Urinary bladder (tissue), 4 donors: Measurements from ENCODE around the gene STAG1. TPM values are rescaled to one million over a fixed set of nuclear protein-coding genes. Genes with fewer than 3 reads are reported as not detected.
"Not testable (repeated sequence)": the region's sequence is repeated elsewhere in the genome, so short reads cannot be mapped to it uniquely, and the experiment has no call there.

Experiments used
- DNase-seq: peaks from one replicate; pipeline ENCODE4 v3.0.0-alpha.2; 2015; ENCODE audit errors: extremely low spot score
- H3K27ac ChIP-seq: one replicate; pipeline ENCODE4 v1.5.1; 2013; ENCODE audit warnings: low read depth, mild to moderate bottlenecking, moderate library complexity
- H3K36me3 ChIP-seq: one replicate; pipeline ENCODE4 v1.6.1; 2013; ENCODE audit warnings: mild to moderate bottlenecking, moderate library complexity; ENCODE audit not compliant: insufficient read depth
- H3K4me1 ChIP-seq: one replicate; pipeline ENCODE4 v1.6.1; 2013; ENCODE audit warnings: mild to moderate bottlenecking, moderate library complexity; ENCODE audit not compliant: insufficient read depth
- H3K4me3 ChIP-seq: one replicate; pipeline ENCODE4 v1.5.1; 2013; ENCODE audit warnings: low read depth, low read length
- WGBS: extraction: QIAGEN DNeasy Blood & Tissue Kit; methylation state at CpG from one replicate; pipeline ENCODE4 v1.1.7; 2013; 5-methylcytosine and 5-hydroxymethylcytosine counted together
- polyA plus RNA-seq: library from polyadenylated mRNA; stranded (reverse); fragments of 200-250 nt; gene quantifications from one replicate; pipeline ENCODE4 v1.2.3, GENCODE V29; 2013
- total RNA-seq: library from RNA; depleted of rRNA; stranded (reverse); fragments of >200 nt; gene quantifications from one replicate; pipeline ENCODE4 v1.2.3, GENCODE V29; 2014
- donor health status: healthy with polysubstance abuse.
- donor health status: healthy.

STAG1 gene
- total and polyA plus RNA-seq, 2 donors, result 19.3 to 130 TPM

GRCh38 chr3:136709775-136710174 lies 42.4 kb downstream of the STAG1 start:
- not testable (repeated sequence) for DNase-seq, H3K36me3 ChIP-seq, H3K4me3 ChIP-seq, H3K4me1 ChIP-seq, H3K27ac ChIP-seq
- 100% methylated on average over 1 of the region's 1 CpG for WGBS

GRCh38 chr3:136708333-136708985 lies 43.7 kb downstream of the STAG1 start:
- Histone ChIP-seq H3K27ac (no peak overlapping the region), H3K36me3 (no peaks in the 10 kb centered on the region), H3K4me3 (no peak overlapping the region), H3K4me1 (no peaks in the 10 kb centered on the region)
- WGBS, result 85% methylated on average over 3 of the region's 3 CpGs
- no peak for DNase-seq

GRCh38 chr3:136703429-136703828 lies 48.7 kb downstream of the STAG1 start:
- Histone ChIP-seq H3K36me3 (no peaks in the 10 kb centered on the region), H3K4me3 (no peak overlapping the region), H3K27ac (no peak overlapping the region), H3K4me1 (no peaks in the 10 kb centered on the region)
- DNase-seq, result no peak
- WGBS, result 68% methylated on average over 4 of the region's 4 CpGs

GRCh38 chr3:136699271-136699828 lies 52.8 kb downstream of the STAG1 start:
- no peak for DNase-seq
- WGBS, result 72% methylated on average over 5 of the region's 5 CpGs
- H3K4me1 ChIP-seq, result no peaks in the 10 kb centered on the region
- H3K36me3 ChIP-seq, result no peaks in the 10 kb centered on the region
- no peak overlapping the region for H3K27ac ChIP-seq
- H3K4me3 ChIP-seq, result no peak overlapping the region

GRCh38 chr3:136698361-136698760 lies 53.8 kb downstream of the STAG1 start:
- 92% methylated on average over 3 of the region's 3 CpGs for WGBS
- H3K27ac ChIP-seq, result no peak overlapping the region

GRCh38 chr3:136696797-136697196 lies 55.4 kb downstream of the STAG1 start:
- no peaks in the 10 kb centered on the region for H3K4me1 ChIP-seq
- H3K4me3 ChIP-seq, result no peak overlapping the region
- WGBS, result 95% methylated on average over 6 of the region's 6 CpGs
- no peak overlapping the region for H3K27ac ChIP-seq
- DNase-seq, result no peak
- no peaks in the 10 kb centered on the region for H3K36me3 ChIP-seq

More at GRCh38 chr3:136698361-136698760, 53.8 kb downstream of the STAG1 start:
- H3K36me3 ChIP-seq, result no peaks in the 10 kb centered on the region
- no peak for DNase-seq
- H3K4me3 ChIP-seq, result no peak overlapping the region
- no peaks in the 10 kb centered on the region for H3K4me1 ChIP-seq

- H3K27ac ChIP-seq, result no peak overlapping the region
- H3K4me3 ChIP-seq, result no peak overlapping the region
- no peaks in the 10 kb centered on the region for H3K36me3 ChIP-seq
- no peak for DNase-seq
- WGBS, result 92% methylated on average over 2 of the region's 2 CpGs
- no peaks in the 10 kb centered on the region for H3K4me1 ChIP-seq
Measured at GRCh38 chr3:136694321-136694720, 57.9 kb downstream of the STAG1 start.

GRCh38 chr3:136690599-136690998 lies 61.6 kb downstream of the STAG1 start:
- Histone ChIP-seq H3K4me3 (no peak overlapping the region), H3K27ac (no peak overlapping the region), H3K36me3 (no peaks in the 10 kb centered on the region), H3K4me1 (no peaks in the 10 kb centered on the region)
- DNase-seq, result no peak
- 93% methylated on average over 3 of the region's 3 CpGs for WGBS

GRCh38 chr3:136685882-136686281 lies 66.3 kb downstream of the STAG1 start:
- no peak for DNase-seq
- H3K4me3 ChIP-seq, result no peak overlapping the region
- 95% methylated on average over 1 of the region's 1 CpG for WGBS

GRCh38 chr3:136682740-136683312 lies 69.4 kb downstream of the STAG1 start:
- H3K36me3 ChIP-seq, result no peaks in the 10 kb centered on the region
- H3K4me1 ChIP-seq, result no peaks in the 10 kb centered on the region
- 95% methylated on average over 3 of the region's 3 CpGs for whole genome bisulfite sequencing
- no peak overlapping the region for H3K27ac ChIP-seq
- no peak overlapping the region for H3K4me3 ChIP-seq
- no peak for DNase-seq

More at GRCh38 chr3:136685882-136686281, 66.3 kb downstream of the STAG1 start:
- Histone ChIP-seq H3K36me3 (no peaks in the 10 kb centered on the region), H3K4me1 (no peaks in the 10 kb centered on the region), H3K27ac (no peak overlapping the region)

- 97% methylated on average over 4 of the region's 4 CpGs for WGBS
- no peak overlapping the region for H3K27ac ChIP-seq
- H3K36me3 ChIP-seq, result no peaks in the 10 kb centered on the region
- H3K4me3 ChIP-seq, result no peak overlapping the region
- DNase-seq, result no peak
- no peaks in the 10 kb centered on the region for H3K4me1 ChIP-seq
Measured at GRCh38 chr3:136678981-136679380, 73.2 kb downstream of the STAG1 start.

GRCh38 chr3:136676009-136676408 lies 76.2 kb downstream of the STAG1 start:
- Histone ChIP-seq H3K36me3 (no peaks in the 10 kb centered on the region), H3K4me3 (no peak overlapping the region), H3K4me1 (no peaks in the 10 kb centered on the region), H3K27ac (no peak overlapping the region)
- no peak for DNase-seq

GRCh38 chr3:136675150-136675858 lies 76.9 kb downstream of the STAG1 start:
- no peak overlapping the region for H3K27ac ChIP-seq
- H3K4me1 ChIP-seq, result no peaks in the 10 kb centered on the region
- no peak for DNase-seq
- no peaks in the 10 kb centered on the region for H3K36me3 ChIP-seq
- H3K4me3 ChIP-seq, result no peak overlapping the region
- WGBS, result 77% methylated on average over 2 of the region's 2 CpGs

- Histone ChIP-seq H3K4me1 (no peaks in the 10 kb centered on the region), H3K4me3 (no peak overlapping the region), H3K36me3 (no peaks in the 10 kb centered on the region), H3K27ac (no peak overlapping the region)
- WGBS, result 100% methylated on average over 1 of the region's 1 CpG
- DNase-seq, result no peak
Measured at GRCh38 chr3:136672457-136672856, 79.7 kb downstream of the STAG1 start.
